ENCODE measurements around the gene CCDC146. TPM values are rescaled to one million over a fixed set of nuclear protein-coding genes. Genes with fewer than 3 reads are reported as not detected.

CCDC146 gene
- total RNA-seq, 1 donor from 2014 or later: 3.0 TPM

GRCh38 chr7:77185866-77186265, 63.5 kb downstream of the CCDC146 start:
- no peak overlapping the region for H3K27ac Mint-ChIP-seq (ENCODE audit: unreplicated experiment)
- DNase-seq (ENCODE audit: low spot score): no peak
- no peaks in the 10 kb centered on the region for H3K36me3 Mint-ChIP-seq (ENCODE audit: low read depth)
- no peak for TF ChIP-seq CTCF (IDR thresholded peaks at IDR 0.05)
- H3K4me1 Mint-ChIP-seq (ENCODE audit: low read depth): peaks cover 7% of the 10 kb centered on the region
- H3K4me3 Mint-ChIP-seq (ENCODE audit: unreplicated experiment): no peak overlapping the region
- H3K9me3 Mint-ChIP-seq (ENCODE audit: low read depth): peaks cover 4% of the 10 kb centered on the region
- no peaks in the 10 kb centered on the region for H3K27me3 Mint-ChIP-seq (ENCODE audit: low read depth)

GRCh38 chr7:77188731-77189437, 66.5 kb downstream of the CCDC146 start:
- TF ChIP-seq CTCF (IDR thresholded peaks at IDR 0.05): no peak
- H3K27ac Mint-ChIP-seq (ENCODE audit: unreplicated experiment): no peak overlapping the region
- no peaks in the 10 kb centered on the region for H3K27me3 Mint-ChIP-seq (ENCODE audit: low read depth)
- H3K36me3 Mint-ChIP-seq (ENCODE audit: low read depth): no peaks in the 10 kb centered on the region
- DNase-seq (ENCODE audit: low spot score): no peak
- peaks cover 7% of the 10 kb centered on the region for H3K4me1 Mint-ChIP-seq (ENCODE audit: low read depth)
- no peaks in the 10 kb centered on the region for H3K9me3 Mint-ChIP-seq (ENCODE audit: low read depth)
- no peak overlapping the region for H3K4me3 Mint-ChIP-seq (ENCODE audit: unreplicated experiment)

GRCh38 chr7:77197141-77197540, 74.7 kb downstream of the CCDC146 start:
- Mint-ChIP-seq H3K9me3 (ENCODE audit: low read depth) (no peaks in the 10 kb centered on the region), H3K36me3 (ENCODE audit: low read depth) (peaks cover 2% of the 10 kb centered on the region), H3K4me3 (ENCODE audit: unreplicated experiment) (no peak overlapping the region), H3K27ac (ENCODE audit: unreplicated experiment) (no peak overlapping the region), H3K27me3 (ENCODE audit: low read depth) (no peaks in the 10 kb centered on the region), H3K4me1 (ENCODE audit: low read depth) (peaks cover 8% of the 10 kb centered on the region)
- TF ChIP-seq CTCF (IDR thresholded peaks at IDR 0.05): no peak
- DNase-seq (ENCODE audit: low spot score): no peak

- Mint-ChIP-seq H3K27ac (ENCODE audit: unreplicated experiment) (no peak within 1 kb of the TSS), H3K27me3 (ENCODE audit: low read depth) (no peaks in the 10 kb centered on the region), H3K4me1 (ENCODE audit: low read depth) (peaks cover 8% of the 10 kb centered on the region), H3K9me3 (ENCODE audit: low read depth) (no peaks in the 10 kb centered on the region), H3K36me3 (ENCODE audit: low read depth) (peaks cover 2% of the 10 kb centered on the region), H3K4me3 (ENCODE audit: unreplicated experiment) (peak within 1 kb of the TSS; percentile 20)
- TF ChIP-seq CTCF (IDR thresholded peaks at IDR 0.05): no peak
- DNase-seq (ENCODE audit: low spot score): no peak
Measured at GRCh38 chr7:77199013-77199966, 76.9 kb downstream of the CCDC146 start, which contains the start of gene FGL2. Gene FGL2 (minus strand): TSS chr7:77199819. CDS start chr7:77199793, 26 bp downstream.

GRCh38 chr7:77200542-77200941, 78.1 kb downstream of the CCDC146 start:
- Mint-ChIP-seq H3K4me3 (ENCODE audit: unreplicated experiment) (no peak overlapping the region), H3K36me3 (ENCODE audit: low read depth) (peaks cover 2% of the 10 kb centered on the region), H3K27ac (ENCODE audit: unreplicated experiment) (no peak overlapping the region), H3K9me3 (ENCODE audit: low read depth) (no peaks in the 10 kb centered on the region), H3K27me3 (ENCODE audit: low read depth) (no peaks in the 10 kb centered on the region), H3K4me1 (ENCODE audit: low read depth) (peaks cover 8% of the 10 kb centered on the region)
- no peak for DNase-seq (ENCODE audit: low spot score)
- no peak for TF ChIP-seq CTCF (IDR thresholded peaks at IDR 0.05)

All from chondrocyte (in vitro differentiated cells).